HG03175 (cell line): ENCODE data around the gene CDHR3.

ENCODE experiments used
- ATAC-seq: cut with Tn5 transposase; IDR thresholded peaks from one replicate; pipeline ENCODE4 v1.9.1; 2021; ENCODE audit warnings: mild to moderate bottlenecking, moderate library complexity; ENCODE audit not compliant: unreplicated experiment

CDHR3 gene

DNA sequence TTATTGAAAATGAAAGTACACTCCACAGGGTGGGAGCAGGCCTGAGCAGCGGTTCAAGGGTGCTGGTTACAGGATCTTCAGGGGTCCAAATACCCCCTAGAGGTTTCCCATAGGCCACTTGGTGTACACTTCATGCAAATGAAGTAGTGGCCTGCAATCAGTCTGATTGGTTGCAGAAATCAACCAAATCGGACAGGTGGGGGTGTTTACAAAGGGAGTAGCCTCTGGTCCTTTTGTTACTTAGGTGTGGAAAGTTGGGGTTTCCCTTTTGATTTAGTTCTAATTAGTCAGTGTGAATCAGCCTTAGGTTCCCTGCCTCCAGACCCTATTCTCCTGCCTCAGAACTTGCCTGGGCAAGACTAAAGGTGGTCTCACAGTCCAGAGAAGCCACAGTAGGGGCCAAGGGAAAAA, 99.5 kb downstream of the CDHR3 start:
- ATAC-seq = no peak

DNA sequence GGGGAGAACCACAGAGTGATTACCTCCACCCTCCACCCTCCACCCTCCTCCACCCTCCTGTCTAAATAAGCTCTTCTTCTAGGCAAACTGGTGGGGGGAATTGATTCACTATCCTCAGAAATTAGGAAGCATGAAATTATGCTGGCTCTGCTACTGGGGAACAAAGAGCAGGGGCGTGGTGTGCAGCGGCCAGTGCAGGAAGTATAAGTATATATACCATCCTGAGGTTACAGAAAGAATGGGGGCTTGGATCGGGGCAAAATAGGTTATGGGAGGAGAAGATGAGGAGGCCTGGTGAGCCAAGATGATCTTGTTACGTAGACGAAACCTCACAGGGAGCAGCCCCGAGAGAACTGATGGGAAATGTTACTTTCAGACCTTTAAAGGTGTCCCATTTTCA, 100.0 kb downstream of the CDHR3 start:
- no peak for ATAC-seq

DNA sequence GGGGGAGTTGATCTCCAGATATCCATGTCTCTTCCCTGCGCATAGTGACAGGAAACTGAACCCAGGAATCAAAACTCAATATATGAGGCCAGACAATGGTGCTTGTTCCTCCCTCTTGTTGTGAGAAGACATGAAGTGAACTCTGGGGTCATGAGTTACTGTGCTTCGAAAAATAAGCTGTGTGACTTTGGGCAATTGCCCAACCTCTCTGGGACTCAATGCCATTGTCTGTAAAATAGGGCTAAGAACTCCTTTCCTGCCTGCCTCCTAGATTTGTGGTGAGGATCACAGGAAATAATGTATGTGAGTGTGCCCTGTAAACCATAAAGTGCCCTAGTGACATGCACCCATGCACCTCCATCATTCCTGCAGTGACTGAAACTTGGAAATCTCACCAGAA, 100.6 kb downstream of the CDHR3 start:
- no peak for ATAC-seq

DNA sequence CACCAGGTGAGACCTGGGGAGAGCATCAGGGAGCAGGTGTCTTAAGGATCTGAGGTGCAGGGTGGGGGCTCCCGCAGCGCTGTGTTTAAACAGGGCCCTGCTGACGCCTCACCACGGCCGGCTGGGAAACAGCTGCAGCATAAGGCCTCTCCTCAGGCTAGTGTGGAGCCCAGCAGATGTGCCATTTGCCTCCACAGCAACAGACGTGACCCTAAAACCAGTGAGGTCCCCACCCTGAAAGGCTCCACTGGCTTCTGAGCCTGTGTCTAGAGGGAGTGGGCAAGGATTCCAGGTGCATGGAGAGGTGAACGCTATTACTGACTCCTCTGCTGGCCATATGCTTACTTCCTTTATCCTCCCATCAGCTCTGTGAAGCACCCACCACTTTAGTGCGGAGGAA, 101.3 kb downstream of the CDHR3 start:
- no peak for ATAC-seq

DNA sequence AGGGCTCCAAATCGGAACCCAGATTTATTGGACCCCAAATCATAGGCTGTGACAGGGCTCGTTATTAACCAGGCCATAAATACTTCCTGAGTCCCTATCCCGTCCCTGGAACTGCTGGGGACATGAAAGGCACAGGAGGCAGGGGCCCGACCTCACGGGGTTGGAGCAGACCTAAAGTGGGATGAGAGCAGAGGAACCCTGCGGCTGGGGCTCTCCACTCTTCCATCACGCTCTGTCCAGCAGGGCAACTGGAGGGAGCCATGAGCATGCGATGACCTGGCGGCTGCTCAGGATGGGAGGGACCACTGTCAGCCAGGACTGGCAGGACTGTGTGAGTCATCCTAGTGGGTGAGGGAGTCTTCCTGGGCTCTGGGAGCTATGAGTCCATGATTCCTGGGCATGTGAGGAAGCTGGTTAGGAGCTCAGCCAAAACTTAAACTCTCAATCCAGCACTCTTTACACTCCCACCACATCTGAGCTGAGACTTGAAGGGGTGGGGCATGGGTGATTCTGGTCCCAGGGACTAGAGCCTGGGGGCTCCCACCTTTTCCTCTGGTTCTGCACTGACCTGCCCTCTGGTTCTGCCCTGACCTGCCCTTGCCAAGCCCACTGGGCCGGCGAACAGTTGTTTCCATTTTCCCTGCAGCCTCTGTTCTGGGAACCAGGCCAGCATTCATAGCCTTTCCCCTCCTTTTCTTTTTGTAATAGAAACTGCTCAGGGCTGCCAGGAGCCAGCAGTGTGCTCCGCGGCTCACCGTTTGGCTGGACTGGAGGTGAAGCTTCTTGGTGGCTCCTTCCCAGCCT, 101.9 kb downstream of the CDHR3 start:
- no peak for ATAC-seq

DNA sequence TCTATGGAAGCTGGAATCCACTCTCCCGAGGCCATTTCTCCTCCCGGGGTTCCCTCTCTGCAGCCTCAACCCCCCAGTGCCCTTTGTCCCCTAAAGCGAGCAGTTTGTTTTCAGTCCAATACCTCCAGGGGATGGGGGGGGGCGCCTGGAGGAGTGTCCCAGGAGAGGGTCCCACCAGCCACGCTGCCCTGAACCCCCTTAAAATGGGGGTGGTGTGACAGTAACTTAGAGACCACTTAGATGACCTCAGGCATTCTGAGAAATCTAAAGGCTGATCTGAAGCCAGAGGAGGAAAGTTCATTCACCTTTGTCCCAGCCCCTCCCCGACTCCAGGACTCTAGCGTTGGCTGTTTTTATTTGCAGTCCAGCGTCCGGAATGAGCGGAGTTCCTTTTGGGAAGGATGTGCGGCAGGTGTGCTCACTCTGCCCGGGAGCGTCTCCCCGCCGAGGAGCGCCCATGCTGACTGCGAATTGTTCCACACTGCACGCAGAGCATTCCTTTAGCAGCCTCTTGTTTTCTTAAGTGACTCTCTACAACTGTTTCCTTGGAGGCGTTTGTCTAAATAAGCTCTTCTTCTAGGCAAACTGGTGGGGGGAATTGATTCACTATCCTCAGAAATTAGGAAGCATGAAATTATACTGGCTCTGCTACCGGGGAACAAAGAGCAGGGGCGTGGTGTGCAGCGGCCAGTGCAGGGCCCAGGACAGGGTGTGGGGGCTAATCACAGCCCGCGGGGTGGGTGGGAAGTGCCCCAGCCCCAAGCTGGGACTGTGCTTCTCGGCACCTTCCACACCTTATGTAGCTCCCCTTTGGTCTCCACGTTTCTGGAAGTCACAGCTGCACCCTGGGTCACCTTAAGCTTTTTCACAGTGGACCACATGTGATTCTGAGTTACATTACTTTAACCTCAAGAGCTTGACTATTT, 102.8 kb downstream of the CDHR3 start:
- ATAC-seq = no peak

DNA sequence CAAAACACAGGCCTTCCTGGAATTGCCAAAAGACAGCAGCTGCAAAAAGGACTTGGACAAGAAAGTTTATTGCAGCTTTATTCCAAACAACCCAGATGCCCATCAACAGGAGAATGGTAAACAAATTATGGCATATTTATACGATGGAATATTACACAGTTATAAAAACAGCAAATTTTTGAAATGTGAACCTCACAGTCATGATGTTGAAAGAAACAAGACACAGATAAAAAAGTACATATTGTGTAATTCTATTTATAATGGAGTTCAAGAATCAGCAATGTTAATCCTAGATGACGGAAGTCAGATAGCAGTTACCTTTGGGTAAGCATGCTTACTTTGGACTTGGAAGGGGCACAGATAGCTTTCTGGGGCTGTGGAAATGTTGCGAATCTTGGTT, 104.6 kb downstream of the CDHR3 start:
- ATAC-seq = no peak

DNA sequence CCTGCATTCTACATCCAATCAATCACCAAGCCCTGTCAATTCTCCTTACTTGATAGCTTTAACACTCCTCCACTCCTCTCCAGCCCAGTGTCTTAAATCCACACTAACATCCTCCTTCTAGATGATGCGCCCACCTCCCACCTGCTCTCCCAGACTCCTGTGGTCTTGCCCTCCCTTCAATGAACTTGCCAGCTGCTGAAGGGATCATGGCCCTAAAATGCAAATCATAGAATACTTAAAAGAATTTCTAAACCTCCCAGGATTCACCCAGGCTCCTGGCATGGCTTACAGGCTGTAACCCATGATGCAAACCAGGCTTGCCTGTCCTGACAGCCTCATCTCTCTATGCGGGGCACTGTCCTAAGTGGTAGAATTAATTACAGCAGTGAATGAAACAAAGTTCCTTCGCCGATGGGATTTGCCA, 105.5 kb downstream of the CDHR3 start:
- no peak for ATAC-seq

DNA sequence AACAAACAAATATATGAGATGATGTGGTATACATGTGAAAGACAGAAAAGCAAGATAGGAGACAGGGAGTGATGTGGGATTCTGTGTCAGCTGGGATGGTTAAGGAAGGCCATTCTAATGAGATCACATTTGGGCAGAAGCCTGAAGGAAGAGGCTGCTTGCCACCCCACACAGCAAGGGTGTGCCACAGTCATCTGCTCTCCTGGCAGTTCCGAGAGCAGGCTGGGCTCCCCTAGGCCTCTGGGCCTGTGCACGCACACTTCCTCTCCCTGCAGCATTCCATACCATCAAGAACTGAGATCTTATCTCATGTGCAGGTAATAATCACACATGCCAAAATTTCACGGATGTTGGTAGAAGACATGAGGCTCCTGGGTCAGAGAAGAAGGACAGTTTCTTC, 105.9 kb downstream of the CDHR3 start:
- ATAC-seq = no peak

DNA sequence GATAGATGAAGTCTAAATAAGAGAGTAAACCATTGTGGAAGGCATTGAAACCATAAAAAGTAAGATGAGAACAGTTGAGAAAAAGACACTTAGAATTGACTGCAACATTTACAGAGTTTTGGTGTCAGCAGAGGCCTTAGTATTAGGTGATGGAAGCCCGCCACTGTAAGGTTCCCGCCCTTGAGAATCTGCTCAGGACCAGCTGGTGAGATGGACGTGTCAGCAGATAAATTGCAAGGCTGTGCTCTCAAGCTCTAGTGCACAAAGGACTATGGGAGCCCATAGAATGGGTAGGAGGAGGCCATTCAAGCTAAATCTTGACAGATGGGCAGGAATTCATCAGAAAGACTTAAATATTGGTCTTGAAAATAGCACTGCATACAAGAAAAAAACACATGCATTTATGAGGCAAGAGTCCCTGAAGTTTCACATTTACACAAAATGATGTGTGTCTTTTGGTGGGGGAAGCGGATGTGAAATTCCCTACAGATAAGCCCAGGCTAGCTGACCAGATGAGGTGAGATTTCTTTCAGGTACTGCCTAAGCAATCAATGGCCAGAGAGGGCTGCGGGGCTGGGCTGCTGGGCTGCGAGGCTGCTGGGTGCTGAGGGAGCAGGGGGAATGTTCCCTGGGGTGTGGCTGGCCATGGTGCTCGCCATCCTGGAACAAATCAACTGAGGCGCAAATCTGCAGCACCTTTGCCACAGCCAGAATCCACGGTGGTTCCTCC, 106.6 kb downstream of the CDHR3 start:
- no peak for ATAC-seq

DNA sequence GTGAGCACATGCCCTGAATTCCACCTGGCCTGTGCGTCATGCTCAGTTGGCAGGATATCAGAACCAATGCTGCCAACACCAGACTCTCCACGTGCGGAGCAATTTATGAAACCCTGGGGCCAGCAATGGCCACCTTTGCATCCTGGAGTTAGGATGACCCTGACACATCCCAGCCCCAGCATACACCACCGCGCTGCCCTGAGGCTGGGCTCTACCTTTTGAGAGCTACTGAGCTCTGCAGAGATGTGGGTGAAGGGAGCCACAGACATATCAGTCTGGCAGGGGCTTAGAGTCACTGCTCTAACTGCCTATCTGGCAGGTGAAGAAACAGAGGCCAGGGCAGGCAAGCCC, 107.1 kb downstream of the CDHR3 start:
- ATAC-seq = no peak

DNA sequence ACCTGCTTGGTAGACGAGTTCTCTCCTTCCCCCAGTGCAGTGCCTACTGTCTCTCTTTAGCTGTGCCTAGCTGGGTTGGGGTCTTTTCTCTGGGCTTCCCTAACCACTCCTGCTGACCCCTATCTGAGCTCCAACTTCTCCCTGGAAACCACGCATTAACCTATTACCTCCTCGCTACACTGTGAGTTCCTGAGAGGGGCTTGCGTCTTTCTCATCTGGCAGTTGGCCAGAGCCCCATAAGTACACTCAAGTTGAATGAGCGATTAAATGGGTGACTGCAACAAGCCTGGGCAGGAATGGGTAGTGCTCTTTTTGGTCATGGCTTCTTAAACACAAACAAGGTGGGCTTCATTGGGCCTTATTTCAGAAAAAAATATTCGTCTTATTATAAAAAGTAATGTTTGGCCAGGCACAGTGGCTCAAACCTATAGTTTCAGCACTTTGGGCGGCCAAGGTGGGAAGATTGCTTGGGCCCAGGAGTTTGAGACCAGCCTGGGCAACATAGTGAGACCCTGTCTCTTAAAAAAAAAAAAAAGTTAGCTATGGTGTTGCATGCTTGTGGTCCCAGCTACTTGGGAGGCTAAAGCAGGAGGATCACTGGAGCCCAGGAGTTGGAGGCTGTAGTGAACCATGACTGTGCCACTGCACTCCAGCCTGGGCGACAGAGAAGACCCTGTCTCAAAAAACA, 107.6 kb downstream of the CDHR3 start:
- ATAC-seq = no peak

DNA sequence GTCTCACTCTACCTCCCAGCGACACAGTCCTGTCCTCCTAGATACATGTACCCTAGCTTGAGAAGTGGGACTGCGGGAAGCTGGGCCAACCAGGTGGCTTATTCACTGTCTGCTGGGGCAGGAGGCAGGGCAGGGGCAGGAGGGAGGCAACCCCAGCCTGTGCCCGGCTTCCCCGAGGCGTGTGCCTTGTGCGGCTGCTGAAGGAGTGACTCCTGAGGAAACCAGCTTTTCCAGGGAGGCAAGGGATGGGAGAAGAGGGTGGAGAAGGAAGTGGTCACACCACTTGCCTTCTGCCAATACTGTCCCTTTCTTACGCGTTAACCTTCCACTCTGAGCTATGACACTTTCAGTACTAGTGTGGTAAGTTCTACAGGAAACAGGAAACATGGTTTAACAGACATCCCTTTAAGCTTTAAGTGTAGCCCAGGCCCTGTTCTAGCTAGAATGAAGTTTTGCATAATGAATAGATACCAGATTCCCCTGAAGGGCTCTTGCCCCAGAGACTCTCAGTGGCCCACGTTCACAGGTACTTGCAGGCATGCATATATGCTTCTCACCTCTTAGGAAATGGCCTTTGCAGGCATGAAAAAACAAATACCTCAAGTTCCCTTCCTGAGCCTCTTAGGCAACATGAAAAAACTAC, 108.4 kb downstream of the CDHR3 start:
- ATAC-seq = peak; percentile 97

DNA sequence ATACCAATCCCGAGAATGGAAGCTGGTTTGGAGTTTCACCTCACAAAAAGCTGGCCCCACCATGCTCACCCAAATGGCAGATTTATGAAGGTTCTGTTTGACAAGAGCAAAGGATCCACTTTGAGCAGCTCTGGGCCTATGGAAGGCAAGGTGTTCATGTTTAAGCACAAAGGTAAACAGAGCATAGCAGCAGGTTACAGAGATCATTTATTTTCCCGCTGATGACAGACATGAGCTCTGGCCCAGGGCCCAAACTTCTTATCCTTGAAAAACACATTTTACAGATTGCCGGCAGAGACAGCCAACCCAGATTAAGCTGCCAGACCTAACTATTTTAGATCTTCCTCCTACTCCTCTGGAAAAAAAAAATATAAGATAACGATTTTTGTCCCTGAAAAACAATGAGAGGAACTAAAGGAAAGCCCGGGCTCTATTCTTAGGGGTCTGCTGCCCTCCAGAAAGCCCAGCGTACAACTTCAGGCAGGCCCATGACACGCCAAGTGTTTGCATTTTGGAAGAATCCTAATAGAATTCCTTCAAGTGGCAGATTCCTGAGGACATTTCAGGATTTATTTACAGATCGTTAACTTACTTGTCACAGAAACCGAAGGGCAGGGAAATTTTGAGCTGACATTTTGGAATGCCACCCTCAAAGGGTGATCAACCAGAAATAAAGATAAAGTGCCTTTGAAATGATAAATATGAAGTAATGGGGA, 109.1 kb downstream of the CDHR3 start:
- ATAC-seq = peak; percentile 3

DNA sequence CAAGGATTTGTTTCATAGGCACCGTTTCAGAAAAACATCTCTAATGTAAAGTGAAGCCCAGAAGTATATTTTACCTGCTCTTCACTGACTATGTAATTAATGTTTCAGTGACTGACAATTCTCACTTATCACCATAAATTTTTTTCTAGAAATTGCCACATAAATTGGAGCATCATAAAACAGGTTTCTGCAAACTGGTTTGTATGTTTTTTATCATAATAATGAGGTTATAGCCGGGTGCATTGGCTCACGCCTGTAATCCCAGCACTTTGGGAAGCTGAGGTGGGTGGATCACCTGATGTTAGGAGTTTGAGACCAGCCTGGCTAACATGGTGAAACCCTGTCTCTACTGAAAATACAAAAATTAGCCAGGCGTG, 109.6 kb downstream of the CDHR3 start:
- no peak for ATAC-seq

DNA sequence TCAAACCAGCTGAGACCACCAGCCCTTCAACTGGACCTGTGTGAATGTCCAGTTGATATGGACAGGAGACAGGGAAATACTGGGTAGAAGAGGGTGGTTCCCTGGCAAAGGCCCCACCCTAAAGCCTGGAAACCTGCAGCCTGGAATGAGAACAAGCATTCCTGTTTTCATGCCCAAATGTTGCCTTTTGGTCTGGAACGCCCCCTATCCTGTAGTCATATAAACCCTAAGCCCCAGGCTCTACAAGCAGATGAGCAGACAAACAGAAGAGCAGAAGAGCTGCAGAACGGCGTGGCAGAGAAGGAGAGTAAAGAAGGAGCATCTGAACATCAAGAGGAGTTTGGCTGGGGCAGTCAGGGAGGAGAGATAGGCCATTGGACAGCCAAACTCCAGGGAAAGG, 110.6 kb downstream of the CDHR3 start:
- ATAC-seq = no peak

DNA sequence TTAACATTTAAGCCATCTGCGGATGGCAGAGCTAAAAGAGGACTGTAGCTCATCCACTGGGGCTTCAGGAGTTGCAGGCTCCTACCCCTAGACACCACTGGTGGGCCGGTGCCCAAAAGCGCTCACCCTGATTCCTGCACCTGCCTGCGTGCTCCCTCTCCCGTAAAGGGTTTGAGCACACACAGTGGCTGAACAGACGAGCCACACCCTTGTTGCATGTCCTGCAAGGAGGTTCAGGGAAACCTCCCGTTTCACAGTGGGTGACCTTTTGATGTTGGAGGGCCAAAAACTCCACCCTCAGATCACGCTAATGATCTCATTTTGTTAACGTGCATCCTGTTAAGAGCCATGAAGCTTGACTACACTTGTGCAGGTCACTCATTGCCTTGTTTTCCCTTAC, 111.2 kb downstream of the CDHR3 start:
- no peak for ATAC-seq

DNA sequence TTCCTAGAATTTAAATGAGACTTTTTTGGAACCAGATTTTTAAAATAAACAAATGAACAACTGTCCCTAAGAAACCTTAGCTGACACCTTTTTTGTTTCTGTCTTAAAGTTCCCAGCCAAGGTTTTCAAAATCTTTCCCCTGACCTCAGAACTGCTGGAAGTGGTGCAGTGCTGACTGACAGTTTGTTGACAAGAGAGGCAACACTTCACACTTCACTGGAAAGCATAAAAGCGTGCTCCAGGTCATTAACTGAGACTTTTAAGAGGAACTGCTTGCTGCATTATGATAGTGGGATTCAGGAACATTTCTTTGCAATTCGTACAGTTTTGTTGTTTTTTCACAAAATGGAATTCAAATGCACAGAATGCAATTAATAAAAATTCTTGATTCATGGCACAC, 112.9 kb downstream of the CDHR3 start:
- ATAC-seq = no peak

DNA sequence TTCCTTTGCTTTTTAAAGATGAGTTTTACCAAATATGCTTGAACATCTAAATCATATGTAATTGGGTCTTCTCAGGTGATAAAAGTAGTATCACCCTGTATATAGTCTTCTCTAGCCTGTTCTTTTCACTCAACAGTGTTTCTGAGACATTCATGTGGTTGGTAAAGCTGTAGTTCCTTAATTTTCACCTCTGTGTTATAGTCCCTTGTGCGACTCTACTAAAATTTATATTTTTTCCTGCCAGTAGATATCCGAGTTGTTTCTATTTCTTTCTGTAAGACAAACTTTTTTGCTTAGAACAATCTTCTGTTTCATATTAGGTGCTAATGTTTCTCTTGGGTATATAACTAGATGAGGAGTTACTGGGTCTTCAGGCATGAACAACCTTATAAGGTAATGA, 113.5 kb downstream of the CDHR3 start:
- ATAC-seq = no peak
